Gastroesophageal sphincter (tissue), 4 donors: ENCODE results near the gene ABCG5. TPM values are rescaled to one million over a fixed set of nuclear protein-coding genes. Genes with fewer than 3 reads are reported as not detected.

Source experiments
- ATAC-seq: fragments of 150-250 bp; one replicate; pipeline ENCODE4 v1.9.1; 2016; ENCODE audit warnings: mild to moderate bottlenecking, moderate library complexity
- H3K27ac ChIP-seq, 4 donors: fragments of 200-600 bp; sonication (generic) in 3 of 4; 1 replicate in 3 of 4; 2 replicates in 1 of 4; pipeline ENCODE4 v1.5.1; 2016 to 2019
- H3K27me3 ChIP-seq: fragments of 200-600 bp; sonication (generic); one replicate; pipeline ENCODE4 v1.5.1; 2019
- H3K36me3 ChIP-seq, 2 donors: fragments of 200-600 bp; sonication (generic); one replicate each; pipeline ENCODE4 v1.5.1; 2019; ENCODE audit warnings: control low read depth in 1 of 2
- H3K4me1 ChIP-seq, 3 donors: fragments of 200-600 bp; sonication (generic); 1 replicate in 2 of 3; 2 replicates in 1 of 3; pipeline ENCODE4 v1.5.1; 2016 to 2019; ENCODE audit warnings: control low read depth in 2 of 3
- H3K4me3 ChIP-seq, 2 donors: fragments of 200-600 bp; sonication (generic); one replicate each; pipeline ENCODE4 v1.5.1; 2019; ENCODE audit warnings: mild to moderate bottlenecking in 1 of 2, moderate library complexity in 1 of 2
- H3K9me3 ChIP-seq, 3 donors: fragments of 200-600 bp; sonication (generic); one replicate each; pipeline ENCODE4 v1.5.1; 2017 to 2019; ENCODE audit warnings: control low read depth in 2 of 3
- CTCF ChIP-seq, 4 experiments: fragments of 200-600 bp in 2 of 4; fragments of 450-650 bp in 2 of 4; sonication (generic) in 1 of 4; IDR thresholded peaks; one replicate each; pipeline ENCODE4 v1.5.1; 2017 to 2019; ENCODE audit warnings: antibody characterized with exemption in 4 of 4, mild to moderate bottlenecking in 2 of 4, moderate library complexity in 2 of 4
- EP300 ChIP-seq: sonication (generic); formaldehyde crosslinking; IDR thresholded peaks from one replicate; pipeline ENCODE4 v1.6.1; 2017; ENCODE audit warnings: antibody characterized with exemption, mild to moderate bottlenecking
- POLR2A ChIP-seq, 2 donors: fragments of 450-650 bp; IDR thresholded peaks; one replicate each; pipeline ENCODE4 v1.6.1; 2017; ENCODE audit warnings: antibody characterized with exemption in 2 of 2, mild to moderate bottlenecking in 2 of 2, moderate library complexity in 1 of 2
- POLR2AphosphoS5 ChIP-seq: sonication (generic); formaldehyde crosslinking; IDR thresholded peaks from one replicate; pipeline ENCODE4 v1.6.1; 2017; ENCODE audit warnings: antibody characterized with exemption
- WGBS, 2 donors: methylation state at CpG; one replicate each; pipeline ENCODE4 v1.1.5; 2018; ENCODE audit warnings: low coverage in 1 of 2; 5-methylcytosine and 5-hydroxymethylcytosine counted together
- total RNA-seq, 4 donors: library from RNA; depleted of rRNA; stranded (reverse); fragments of >200 nt; gene quantifications; one replicate each; pipeline ENCODE4 v1.1.0, GENCODE V29; 2016

ABCG5 gene
- total RNA-seq, 4 donors from 2014 or later: not detected

GRCh38 chr2:43872151-43872550, 33.5 kb upstream of the ABCG5 start:
- 84 to 89% methylated on average over 3 to 4 of the region's 12 CpGs for WGBS, 2 donors
- H3K4me1 ChIP-seq: no peaks in the 10 kb centered on the region

DNA sequence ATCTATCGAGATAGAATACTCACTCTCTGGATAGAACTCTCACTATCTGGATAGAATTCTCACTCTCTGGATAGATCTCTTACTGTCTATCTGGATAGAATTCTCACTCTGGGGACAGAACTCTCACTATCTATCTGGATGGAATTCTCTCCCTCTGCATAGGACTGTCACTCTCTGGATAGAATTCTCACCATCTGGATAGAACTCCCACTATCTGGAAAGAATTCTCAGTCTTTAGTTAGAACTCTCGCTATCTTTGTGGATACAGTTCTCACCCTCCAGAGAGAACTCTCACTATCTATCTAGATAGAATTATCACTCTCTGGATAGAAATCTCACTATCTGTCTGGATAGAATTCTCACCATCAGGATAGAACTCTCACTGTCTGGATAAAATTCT, 16.7 kb upstream of the ABCG5 start:
- H3K27me3 ChIP-seq: peaks cover 62% of the 10 kb centered on the region
- WGBS, 2 donors: 74 to 77% methylated on average over 2 of the region's 2 CpGs
- no peak for ATAC-seq
- H3K4me1 ChIP-seq: peaks cover 0 to 9% (median 0%) of the 10 kb centered on the region in 3 donors
- no peaks in the 10 kb centered on the region for H3K9me3 ChIP-seq
- TF ChIP-seq EP300: no peak
- no peak for TF ChIP-seq POLR2AphosphoS5
- TF ChIP-seq CTCF (IDR thresholded peaks at IDR 0.05): no peak
- no peak for TF ChIP-seq POLR2A (IDR thresholded peaks at IDR 0.05)
- H3K36me3 ChIP-seq: no peaks in the 10 kb centered on the region
- H3K4me3 ChIP-seq: no peak overlapping the region
- no peak overlapping the region for H3K27ac ChIP-seq

More at GRCh38 chr2:43872151-43872550, 33.5 kb upstream of the ABCG5 start:
- no peak for ATAC-seq
- Histone ChIP-seq H3K9me3 (no peaks in the 10 kb centered on the region), H3K4me3 (no peak overlapping the region), H3K36me3 (no peaks in the 10 kb centered on the region), H3K27ac (no peak overlapping the region), H3K27me3 (peaks cover 25% of the 10 kb centered on the region)
- no peak for TF ChIP-seq POLR2AphosphoS5
- no peak for TF ChIP-seq POLR2A (IDR thresholded peaks at IDR 0.05)
- no peak for TF ChIP-seq EP300
- TF ChIP-seq CTCF (IDR thresholded peaks at IDR 0.05): no peak

DNA sequence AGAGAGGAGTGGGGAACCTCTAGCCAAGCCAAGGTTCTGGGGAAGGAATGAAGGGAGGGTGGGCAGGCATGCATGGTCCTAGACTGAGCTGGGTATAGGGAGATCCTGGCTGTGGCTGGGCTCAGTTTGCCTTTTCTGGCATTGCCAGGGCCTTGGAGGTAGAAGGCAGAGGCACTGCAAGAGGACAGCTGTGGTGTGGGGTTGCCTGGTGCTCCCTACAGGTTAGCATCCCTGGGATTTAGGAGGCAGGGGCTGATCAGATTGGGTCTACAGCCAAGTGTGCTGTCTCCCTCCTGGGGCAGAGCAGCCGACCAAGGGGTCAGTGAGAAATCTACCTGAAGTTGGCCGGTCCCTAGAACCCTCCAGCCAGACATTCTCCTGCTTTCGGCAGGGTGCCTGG, 16.0 kb upstream of the ABCG5 start:
- ATAC-seq: no peak
- TF ChIP-seq EP300 (no peak), POLR2A (IDR thresholded peaks at IDR 0.05) (no peak), POLR2AphosphoS5 (no peak), CTCF (IDR thresholded peaks at IDR 0.05) (no peak)
- peaks cover 56% of the 10 kb centered on the region for H3K27me3 ChIP-seq
- H3K27ac ChIP-seq: no peak overlapping the region
- H3K4me1 ChIP-seq: peaks cover 0 to 9% (median 0%) of the 10 kb centered on the region in 3 donors
- H3K4me3 ChIP-seq: no peak overlapping the region
- no peaks in the 10 kb centered on the region for H3K9me3 ChIP-seq
- 80 to 92% methylated on average over 3 of the region's 3 CpGs for WGBS, 2 donors
- no peaks in the 10 kb centered on the region for H3K36me3 ChIP-seq

DNA sequence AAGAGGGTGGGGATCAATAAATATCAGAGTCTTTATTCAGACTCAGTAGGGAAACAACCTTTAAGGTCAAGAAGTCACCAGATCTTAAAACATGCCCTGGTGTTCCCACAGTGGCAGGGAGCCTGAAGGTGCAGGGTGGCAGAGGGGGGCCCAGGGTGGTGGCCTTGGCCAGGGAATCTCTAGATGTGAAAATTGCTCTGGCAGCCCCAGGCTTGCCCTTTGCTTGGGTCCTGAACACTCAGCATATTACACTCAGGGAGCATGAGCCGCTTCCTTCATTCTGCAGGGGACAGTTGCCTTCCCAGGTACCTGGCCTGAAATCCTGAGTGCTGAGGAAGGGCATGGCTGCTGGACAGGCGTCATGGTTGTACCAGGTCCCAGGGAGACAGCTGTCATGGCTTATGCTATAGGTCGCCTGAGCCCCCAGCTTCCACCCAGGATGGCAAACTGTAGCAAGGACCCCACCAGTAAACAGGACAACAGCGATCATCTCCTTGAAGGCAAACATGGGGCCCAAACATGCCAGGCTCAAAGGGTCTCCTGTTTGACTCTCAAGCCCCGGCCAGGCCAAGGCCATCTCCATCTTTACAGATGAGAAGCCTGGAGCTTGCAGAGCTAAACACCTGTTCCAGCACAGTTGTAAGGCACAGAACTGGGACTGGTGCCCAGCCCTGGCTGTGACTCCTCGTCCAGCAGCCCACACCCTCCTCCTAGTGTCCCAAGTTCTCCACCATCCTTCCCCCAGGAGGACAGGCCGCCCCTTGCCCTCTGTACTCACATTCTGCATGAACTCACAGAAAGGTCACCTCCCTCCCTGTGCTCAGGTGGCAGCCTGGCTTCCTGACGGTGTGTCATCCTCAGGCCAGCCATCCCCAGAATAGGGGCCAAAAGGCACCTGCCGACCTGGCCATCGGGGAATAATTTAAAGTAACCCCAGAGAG, 14.8 kb upstream of the ABCG5 start:
- Histone ChIP-seq H3K9me3 (no peaks in the 10 kb centered on the region), H3K27me3 (peaks cover 50% of the 10 kb centered on the region), H3K27ac (no peak overlapping the region), H3K36me3 (no peaks in the 10 kb centered on the region), H3K4me3 (no peak overlapping the region), H3K4me1 (peaks cover 0 to 9% (median 0%) of the 10 kb centered on the region in 3 donors)
- TF ChIP-seq POLR2AphosphoS5 (no peak), EP300 (no peak), POLR2A (IDR thresholded peaks at IDR 0.05) (no peak), CTCF (IDR thresholded peaks at IDR 0.05) (no peak)
- 20 to 80% methylated on average over 1 of the region's 10 CpGs for WGBS, 2 donors
- ATAC-seq: no peak
